Measurements from ENCODE around the gene TUSC2.

- TF ChIP-seq POLR2A (IDR thresholded peaks at IDR 0.05; ENCODE audit: control extremely low read depth in 1 of 2, low read depth in 2 of 2, low read length in 2 of 2) (no peak), ATF3 (IDR thresholded peaks at IDR 0.05; ENCODE audit: insufficient read depth, low read depth, low read length) (no peak), CTCF (IDR thresholded peaks at IDR 0.05; ENCODE audit: control extremely low read depth in 1 of 3, insufficient read depth in 1 of 3, low read depth in 1 of 3, low read length in 3 of 3) (no peak), ATF2 (IDR thresholded peaks at IDR 0.05; ENCODE audit: low read length) (no peak), GTF2F1 (IDR thresholded peaks at IDR 0.05; ENCODE audit: borderline replicate concordance, low read depth, low read length) (no peak), SUZ12 (IDR thresholded peaks at IDR 0.05; ENCODE audit: low read length) (no peak), HDAC6 (IDR thresholded peaks at IDR 0.05; ENCODE audit: low read depth, low read length) (no peak), EZH2 (IDR thresholded peaks at IDR 0.05; ENCODE audit: low read depth, low read length, severe bottlenecking) (no peak), POLR2AphosphoS5 (IDR thresholded peaks at IDR 0.05; ENCODE audit: low read depth, low read length) (no peak)
Measured at GRCh38 chr3:50333744-50334328, 5.8 kb upstream of the TUSC2 start.
